Measurements from ENCODE around the gene NR2E1.

Gene NR2E1

GRCh38 chr6:108119769-108120141 lies 46.1 kb upstream of the NR2E1 start:
- POLR2A ChIA-PET: no interaction called here
- CTCF ChIA-PET: interaction anchor here (3.2 kb wide), 1 partner anchor 10 kb away, joined by 7 read pairs; no protein-coding TSS in a partner anchor
- DNase-seq (ENCODE audit: extremely low spot score): no peak
- no peak for TF ChIP-seq CTCF (IDR thresholded peaks at IDR 0.05; ENCODE audit: control extremely low read depth, extremely low read depth, low read depth, missing control alignments)

- ChIA-PET POLR2A (no interaction called here), CTCF (interaction anchor here (3.2 kb wide), 1 partner anchor 10 kb away, joined by 7 read pairs; no protein-coding TSS in a partner anchor)
- DNase-seq (ENCODE audit: extremely low spot score): no peak
- no peak for TF ChIP-seq CTCF (IDR thresholded peaks at IDR 0.05; ENCODE audit: control extremely low read depth, extremely low read depth, low read depth, missing control alignments)
Measured at GRCh38 chr6:108120311-108120710, 45.5 kb upstream of the NR2E1 start.

GRCh38 chr6:108121612-108122011 lies 44.2 kb upstream of the NR2E1 start:
- DNase-seq (ENCODE audit: extremely low spot score): no peak
- TF ChIP-seq CTCF (IDR thresholded peaks at IDR 0.05; ENCODE audit: control extremely low read depth, extremely low read depth, low read depth, missing control alignments): no peak
- POLR2A ChIA-PET: no interaction called here
- CTCF ChIA-PET: interaction anchor here (0.8 to 3.2 kb wide), 4 partner anchors 8 to 371 kb away, joined by 3 to 7 read pairs (median 4); no protein-coding TSS in a partner anchor

- CTCF ChIA-PET: no interaction called here
- DNase-seq (ENCODE audit: extremely low spot score): no peak
Measured at GRCh38 chr6:108123481-108123929, 42.3 kb upstream of the NR2E1 start.

GRCh38 chr6:108123946-108124345 lies 41.9 kb upstream of the NR2E1 start:
- CTCF ChIA-PET: no interaction called here
- POLR2A ChIA-PET: no interaction called here
- no peak for TF ChIP-seq CTCF (IDR thresholded peaks at IDR 0.05; ENCODE audit: control extremely low read depth, extremely low read depth, low read depth, missing control alignments)
- no peak for DNase-seq (ENCODE audit: extremely low spot score)

More at GRCh38 chr6:108123481-108123929, 42.3 kb upstream of the NR2E1 start:
- TF ChIP-seq CTCF (IDR thresholded peaks at IDR 0.05; ENCODE audit: control extremely low read depth, extremely low read depth, low read depth, missing control alignments): no peak
- POLR2A ChIA-PET: no interaction called here

GRCh38 chr6:108127056-108127455 lies 38.8 kb upstream of the NR2E1 start:
- DNase-seq (ENCODE audit: extremely low spot score): no peak
- TF ChIP-seq CTCF (IDR thresholded peaks at IDR 0.05; ENCODE audit: control extremely low read depth, extremely low read depth, low read depth, missing control alignments): no peak
- ChIA-PET CTCF (interaction anchor here (0.8 kb wide), 1 partner anchor 10 kb away, joined by 3 read pairs; no protein-coding TSS in a partner anchor), POLR2A (no interaction called here)

- ChIA-PET POLR2A (no interaction called here), CTCF (no interaction called here)
- no peak for TF ChIP-seq CTCF (IDR thresholded peaks at IDR 0.05; ENCODE audit: control extremely low read depth, extremely low read depth, low read depth, missing control alignments)
- no peak for DNase-seq (ENCODE audit: extremely low spot score)
Measured at GRCh38 chr6:108127826-108128225, 38.0 kb upstream of the NR2E1 start.

All from GM10248 (cell line).